HG03521 (cell line): ENCODE measurements around the gene IL20RB.
"Not testable (repeated sequence)": the region's sequence is repeated elsewhere in the genome, so short reads cannot be mapped to it uniquely, and the experiment has no call there.

Experiments used
- ATAC-seq: cut with Tn5 transposase; IDR thresholded peaks from one replicate; pipeline ENCODE4 v1.9.1; 2021; ENCODE audit warnings: mild to moderate bottlenecking, moderate library complexity; ENCODE audit not compliant: unreplicated experiment

The IL20RB gene

DNA sequence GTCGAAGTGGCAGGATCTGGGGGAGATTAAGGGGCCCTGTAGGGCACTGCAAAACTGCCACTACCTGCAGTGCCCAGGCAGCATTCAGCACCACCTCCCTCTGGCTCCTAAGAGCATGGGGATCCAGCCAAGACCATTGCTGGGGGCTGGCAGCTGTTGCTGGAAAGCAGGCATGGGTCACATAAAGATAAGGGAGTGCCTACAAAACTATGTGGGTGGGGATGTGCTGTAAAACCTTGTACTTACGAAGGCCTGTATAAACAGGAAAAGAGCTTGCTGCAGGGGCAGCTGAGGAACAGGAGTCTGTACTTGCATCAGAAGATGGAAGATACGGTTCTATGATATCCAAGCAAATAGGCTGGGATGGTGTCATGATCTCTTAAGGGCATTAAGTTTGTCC lies 27.1 kb downstream of the IL20RB start:
- no peak for ATAC-seq

- ATAC-seq = not testable (repeated sequence)
Measured at GRCh38 chr3:136987398-136987980, 29.7 kb downstream of the IL20RB start.

DNA sequence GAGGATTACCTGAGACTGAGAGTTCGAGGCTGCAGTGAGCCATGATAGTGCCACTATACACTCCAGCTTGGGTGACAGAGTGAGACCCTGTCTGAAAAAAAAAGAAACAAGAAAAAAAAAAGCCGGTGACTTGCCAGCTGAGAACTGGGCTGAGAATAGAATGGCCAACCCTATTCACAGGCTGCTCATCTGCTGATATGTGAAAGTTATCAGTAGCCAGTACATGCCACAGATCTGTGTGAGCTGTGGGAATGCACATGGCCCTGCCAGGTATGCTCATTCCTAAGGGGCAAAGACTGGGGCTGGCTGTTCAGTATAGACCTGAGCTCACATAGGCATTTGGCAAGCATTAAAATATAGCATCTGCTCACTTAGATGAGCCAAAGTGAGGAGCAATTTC lies 30.9 kb downstream of the IL20RB start:
- no peak for ATAC-seq

DNA sequence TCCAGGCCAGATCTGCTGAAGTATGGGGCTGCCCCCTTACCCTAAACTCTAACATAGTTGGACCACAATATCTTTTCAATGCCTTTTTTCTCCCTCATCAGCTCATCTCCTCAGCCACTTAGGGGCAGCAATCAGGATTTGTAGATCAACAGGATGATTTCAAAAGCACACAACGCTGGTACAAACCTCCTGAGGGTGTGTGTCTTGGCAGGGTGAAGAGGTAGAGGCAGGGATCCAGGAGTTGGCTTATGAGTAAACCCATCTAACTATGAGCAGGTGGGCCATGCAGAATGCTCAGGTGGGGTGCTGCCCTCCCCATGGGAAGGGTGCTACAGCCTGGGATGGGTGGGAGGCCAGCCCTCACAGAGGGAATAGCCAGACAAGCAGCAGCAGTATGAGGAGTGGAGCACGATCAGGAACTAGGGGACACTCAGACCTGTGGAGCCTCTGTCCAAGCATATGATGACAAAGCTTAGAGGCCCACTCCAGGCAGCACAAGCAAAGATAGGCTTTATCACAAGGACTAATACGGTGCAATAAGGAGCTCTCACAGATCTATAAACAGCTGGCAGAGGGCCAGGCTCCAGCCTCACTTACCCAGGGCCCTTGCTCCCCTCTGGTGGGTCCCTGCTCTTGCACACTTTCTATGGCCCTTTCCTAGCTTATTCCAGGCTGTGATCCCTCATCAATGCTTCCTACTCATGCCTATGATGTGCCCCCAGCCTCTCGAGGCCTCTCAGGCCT lies 32.2 kb downstream of the IL20RB start:
- ATAC-seq = no peak

- ATAC-seq = no peak
Measured at GRCh38 chr3:136990826-136991225, 33.0 kb downstream of the IL20RB start.

DNA sequence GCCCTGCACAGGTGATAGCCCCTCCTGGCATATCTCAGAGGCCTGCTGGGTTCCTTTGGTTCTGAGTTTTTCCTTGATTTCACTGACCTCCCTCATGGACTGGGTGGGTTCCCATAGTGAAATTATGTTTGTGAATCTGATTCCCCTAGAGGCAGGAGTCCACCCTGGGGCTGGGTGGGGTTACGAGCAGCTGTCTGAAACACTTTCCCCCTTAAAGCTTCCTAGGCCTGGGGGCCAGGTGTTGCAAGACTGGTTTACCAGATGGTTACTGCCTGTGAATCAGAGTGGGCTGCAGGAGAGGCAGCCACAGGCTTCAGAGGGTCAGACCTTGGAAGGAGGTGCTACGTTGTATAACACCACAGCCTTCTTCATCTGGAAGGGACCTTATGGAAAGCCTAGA lies 34.3 kb downstream of the IL20RB start:
- ATAC-seq = no peak

- no peak for ATAC-seq
Measured at GRCh38 chr3:136994772-136995516, 37.2 kb downstream of the IL20RB start.

DNA sequence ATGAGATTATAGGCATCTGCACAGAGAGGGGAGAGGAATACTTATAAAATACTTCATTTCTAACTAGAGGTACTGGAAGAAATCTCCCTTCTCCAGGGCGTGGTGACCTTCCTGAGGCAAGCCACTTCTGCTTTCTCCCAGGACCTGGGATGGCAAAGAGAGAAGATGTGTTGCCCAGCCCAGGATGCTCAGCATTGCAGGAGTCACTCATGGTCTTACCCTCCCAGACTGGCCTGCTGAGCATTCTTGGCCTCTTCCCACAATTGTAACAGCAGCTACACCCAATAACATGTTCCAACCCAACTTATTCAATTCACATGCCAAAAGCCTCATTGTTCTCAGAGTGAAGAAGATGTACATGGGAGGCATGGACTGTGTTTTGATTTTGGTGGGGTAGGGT lies 37.9 kb downstream of the IL20RB start:
- no peak for ATAC-seq

GRCh38 chr3:137000039-137000438 lies 42.3 kb downstream of the IL20RB start:
- ATAC-seq = no peak

- ATAC-seq = not testable (repeated sequence)
Measured at GRCh38 chr3:137007376-137007775, 49.6 kb downstream of the IL20RB start.

GRCh38 chr3:137008131-137008530 lies 50.3 kb downstream of the IL20RB start:
- ATAC-seq = no peak

DNA sequence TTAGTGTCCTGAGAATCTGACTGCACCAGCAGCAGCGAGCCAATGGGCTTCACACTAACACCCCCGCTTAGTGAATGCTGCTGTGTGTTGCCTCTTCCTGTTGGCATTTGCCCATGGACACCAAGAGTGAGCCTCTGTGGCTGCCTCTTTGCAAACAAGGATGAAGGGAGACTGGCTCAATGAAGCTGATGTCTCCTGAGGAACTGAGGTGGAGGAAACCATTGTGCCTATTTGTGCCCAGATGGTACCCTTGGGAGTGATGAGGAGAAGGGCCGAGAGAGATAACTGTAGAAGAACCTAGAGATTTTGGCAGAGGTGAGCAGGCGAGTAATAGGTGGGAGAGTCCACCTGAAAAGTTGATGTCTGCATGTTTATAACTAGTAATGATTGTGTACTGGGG lies 51.2 kb downstream of the IL20RB start:
- ATAC-seq = no peak

DNA sequence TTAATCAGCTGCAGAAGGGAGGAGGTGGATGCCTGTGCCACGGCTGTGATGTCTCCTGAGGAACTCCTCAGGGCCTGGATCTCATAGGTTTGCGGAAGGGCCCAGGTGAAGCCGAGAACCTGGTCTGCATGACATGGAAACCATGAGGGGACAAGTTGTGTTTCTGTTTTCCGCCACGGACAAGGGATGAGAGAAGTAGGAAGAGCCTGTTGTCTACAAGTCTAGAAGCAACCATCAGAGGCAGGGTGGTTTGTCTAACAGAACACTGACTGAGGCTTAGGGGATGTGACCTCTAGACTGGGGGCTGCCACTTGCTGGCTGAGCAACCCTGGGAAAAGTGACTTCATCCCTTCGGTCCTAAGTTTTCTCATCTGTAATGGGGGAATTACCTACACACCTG lies 52.4 kb downstream of the IL20RB start:
- no peak for ATAC-seq

DNA sequence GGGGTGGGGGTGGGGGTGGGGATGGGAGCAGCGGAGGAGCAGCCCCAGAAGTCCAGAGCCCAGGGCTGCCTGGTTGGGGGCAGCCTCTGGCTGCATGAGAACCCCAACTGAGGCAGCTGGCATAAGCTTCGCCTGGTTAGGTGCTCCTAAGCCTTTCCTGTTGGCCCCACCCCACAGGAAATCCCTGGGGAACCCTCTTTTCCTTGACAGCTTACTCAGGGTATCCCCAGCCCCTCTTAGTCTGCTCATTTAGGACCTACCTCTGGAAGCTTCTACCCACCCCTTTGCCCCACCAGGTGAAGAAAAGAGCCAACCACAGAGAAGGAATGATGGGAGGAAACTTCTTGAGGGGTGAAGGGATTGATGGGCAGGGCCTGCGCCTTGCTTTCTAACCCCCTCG lies 53.4 kb downstream of the IL20RB start:
- ATAC-seq = no peak

- ATAC-seq = no peak
Measured at GRCh38 chr3:137012097-137012501, 54.3 kb downstream of the IL20RB start.

DNA sequence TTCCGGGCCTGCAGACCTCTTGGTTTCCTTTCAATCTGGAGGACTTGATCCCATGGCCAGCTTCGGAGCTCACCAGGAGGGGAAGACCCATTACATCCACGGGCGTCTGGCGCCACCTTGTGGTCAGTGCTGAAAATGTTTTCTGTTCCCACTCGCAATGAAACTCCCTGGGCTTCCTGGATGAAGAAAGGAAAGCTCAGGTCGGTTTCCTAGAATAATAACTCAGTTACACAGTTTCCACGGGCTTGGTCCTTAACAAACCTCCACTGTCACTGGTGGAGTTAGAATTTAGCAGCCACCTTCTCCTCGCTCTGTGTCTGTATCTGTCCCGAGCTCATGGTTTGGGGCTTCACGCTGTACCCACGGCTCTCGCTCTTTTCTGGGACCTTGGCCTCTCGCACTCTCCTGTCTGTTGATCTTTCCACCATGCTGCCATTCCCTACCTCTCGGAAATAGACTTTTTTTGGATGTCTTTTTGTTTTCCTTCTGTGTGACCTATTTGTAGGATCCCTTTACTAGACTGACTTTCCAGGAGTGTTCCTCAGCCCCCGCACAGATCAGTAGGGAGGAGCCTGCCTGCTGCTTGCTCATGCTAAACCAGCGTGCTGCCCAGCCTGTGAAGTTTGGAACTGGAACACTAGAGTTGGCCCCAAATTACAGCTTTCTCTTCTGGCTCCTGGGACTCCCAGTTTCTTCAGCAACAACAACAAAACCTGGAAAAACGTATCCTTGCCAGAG lies 56.3 kb downstream of the IL20RB start:
- peak; percentile 71 for ATAC-seq

DNA sequence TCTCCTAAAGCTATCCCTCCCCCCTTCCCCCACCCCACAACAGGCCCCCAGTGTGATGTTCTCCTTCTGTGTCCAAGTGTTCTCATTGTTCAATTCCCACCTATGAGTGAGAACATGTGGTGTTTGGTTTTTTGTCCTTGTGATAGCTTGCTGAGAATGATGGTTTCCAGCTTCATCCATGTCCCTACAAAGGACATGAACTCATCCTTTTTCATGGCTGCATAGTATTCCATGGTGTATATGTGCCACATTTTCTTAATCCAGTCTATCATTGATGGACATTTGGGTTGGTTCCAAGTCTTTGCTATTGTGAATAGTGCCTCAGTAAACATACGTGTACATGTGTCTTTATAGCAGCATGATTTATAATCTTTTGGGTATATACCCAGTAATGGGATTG lies 59.5 kb downstream of the IL20RB start:
- ATAC-seq = not testable (repeated sequence)

DNA sequence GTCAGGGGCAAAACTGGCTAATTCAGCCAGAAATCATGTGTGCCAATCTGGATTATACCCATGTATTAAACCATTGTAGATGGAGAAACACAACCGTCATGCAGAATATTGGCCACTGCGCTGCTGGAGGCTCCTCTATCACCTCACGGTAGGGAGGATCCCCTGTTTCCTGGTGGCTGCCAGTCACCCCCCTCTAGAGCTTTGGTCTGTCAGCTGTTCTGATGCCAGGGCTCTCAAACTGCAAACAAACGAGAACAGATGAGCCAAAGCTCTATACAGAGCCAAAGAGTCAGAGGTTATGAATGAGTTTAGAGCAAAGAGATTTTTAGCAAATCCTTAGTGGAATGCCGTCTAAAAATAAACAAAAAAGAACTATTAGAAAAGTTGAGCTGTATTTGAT lies 62.5 kb downstream of the IL20RB start:
- ATAC-seq = no peak

DNA sequence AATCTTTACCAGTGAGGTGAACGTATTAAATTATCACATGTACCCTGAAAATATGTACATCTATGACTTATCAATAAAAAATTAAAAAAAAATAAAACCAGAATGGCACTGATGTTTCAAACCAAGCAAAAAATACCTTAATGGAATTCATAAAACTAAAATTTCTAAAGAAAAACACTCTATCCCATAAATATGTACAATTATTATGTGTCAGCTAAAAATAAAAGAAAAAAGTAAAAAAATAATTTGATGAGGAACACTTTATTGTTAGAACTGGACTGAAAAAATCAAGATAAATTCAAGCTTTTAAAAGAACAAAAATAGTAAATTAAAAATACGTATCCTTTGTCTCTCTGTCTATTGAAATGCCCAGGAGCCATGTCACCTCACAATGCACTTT lies 63.1 kb downstream of the IL20RB start:
- ATAC-seq = no peak

DNA sequence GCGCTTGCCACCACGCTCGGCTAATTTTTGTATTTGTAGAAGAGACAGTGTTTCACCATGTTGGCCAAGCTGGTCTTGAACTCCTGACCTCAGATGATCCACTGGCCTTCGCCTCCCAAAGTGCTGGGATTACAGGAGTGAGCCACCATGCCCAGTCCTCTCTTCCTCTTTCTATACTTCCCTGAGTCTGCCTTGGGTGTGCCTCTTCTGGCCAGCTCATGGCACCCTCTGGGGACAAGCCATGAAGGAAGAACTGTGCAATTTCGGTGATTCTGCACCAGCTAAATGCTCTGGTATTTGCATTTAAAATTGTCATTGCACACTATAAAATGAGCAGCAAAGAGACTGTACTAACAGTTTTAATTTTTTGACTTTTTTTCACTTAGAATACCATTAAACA lies 66.6 kb downstream of the IL20RB start:
- ATAC-seq = no peak

DNA sequence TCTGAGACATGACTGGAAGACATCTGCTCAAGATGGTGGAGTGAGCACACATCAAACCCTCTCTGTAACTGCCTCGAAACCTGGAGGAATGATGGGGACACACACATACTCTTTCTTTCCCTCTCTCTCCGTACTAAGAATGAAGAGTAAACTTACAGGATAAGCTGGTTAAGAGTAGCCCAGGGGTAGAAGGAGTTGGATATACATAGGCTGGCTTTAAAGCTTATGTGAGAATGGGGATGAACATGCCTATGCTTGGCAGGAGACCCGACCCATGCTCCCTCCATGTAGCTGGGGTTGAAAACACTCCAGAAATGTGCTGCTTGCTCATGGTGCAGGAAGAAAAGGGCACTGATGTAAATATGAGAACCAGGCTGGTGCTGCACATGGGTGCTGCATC lies 68.9 kb downstream of the IL20RB start:
- ATAC-seq = no peak
